Keratinocyte (primary cell): ENCODE data around the gene ACD. TPM values are rescaled to one million over a fixed set of nuclear protein-coding genes. Genes with fewer than 3 reads are reported as not detected.
"Not testable (repeated sequence)": the region's sequence is repeated elsewhere in the genome, so short reads cannot be mapped to it uniquely, and the experiment has no call there.

Experiments used
- DNase-seq: peaks from one replicate; pipeline ENCODE4 v3.0.0-alpha.2; 2011; ENCODE audit warnings: low read depth, missing footprints, low spot score
- FAIRE-seq: peaks from 2 replicates; lab custom pipeline; 2011; peaks lifted over from hg19 to GRCh38; lab: Jason Lieb, UNC
- H2AFZ ChIP-seq: 2 replicates; pipeline ENCODE4 v1.6.0; 2012; ENCODE audit warnings: low read length, control low read depth, inconsistent platforms; ENCODE audit not compliant: control insufficient read depth
- H3K27ac ChIP-seq: 2 replicates; pipeline ENCODE4 v1.5.1; 2011; ENCODE audit warnings: low read length; ENCODE audit not compliant: control insufficient read depth, insufficient read depth
- H3K27me3 ChIP-seq: 3 replicates; pipeline ENCODE4 v1.6.0; 2011; ENCODE audit warnings: low read length; ENCODE audit not compliant: control insufficient read depth, insufficient read depth; ENCODE audit errors: extremely low read depth
- H3K36me3 ChIP-seq, 2 experiments: 2 replicates in 1 of 2; 3 replicates in 1 of 2; pipeline ENCODE4 v1.5.1; 2011; ENCODE audit warnings: low read length in 2 of 2, mild to moderate bottlenecking in 1 of 2; ENCODE audit not compliant: control insufficient read depth in 2 of 2, insufficient read depth in 2 of 2; ENCODE audit errors: extremely low read depth in 1 of 2
- H3K4me1 ChIP-seq: 3 replicates; pipeline ENCODE4 v1.5.1; 2011; ENCODE audit warnings: low read length; ENCODE audit not compliant: control insufficient read depth, insufficient read depth; ENCODE audit errors: extremely low read depth
- H3K4me2 ChIP-seq: 3 replicates; pipeline ENCODE4 v1.6.0; 2011; ENCODE audit warnings: low read depth, low read length; ENCODE audit not compliant: control insufficient read depth, insufficient read depth; ENCODE audit errors: extremely low read depth
- H3K4me3 ChIP-seq, 3 experiments: fragments of 200-600 bp in 1 of 3; sonication (generic) in 1 of 3; 2 replicates in 2 of 3; 3 replicates in 1 of 3; pipeline ENCODE4 v1.5.1; 2011 to 2016; ENCODE audit warnings: low read length in 3 of 3, mild to moderate bottlenecking in 3 of 3, control low read depth in 2 of 3, inconsistent platforms in 1 of 3, low read depth in 1 of 3, mixed read lengths in 1 of 3, mixed run types in 1 of 3, moderate library complexity in 1 of 3; ENCODE audit not compliant: control insufficient read depth in 2 of 3, insufficient read depth in 2 of 3; ENCODE audit errors: extremely low read depth in 1 of 3
- H3K79me2 ChIP-seq: 2 replicates; pipeline ENCODE4 v1.6.0; 2012; ENCODE audit warnings: low read length; ENCODE audit not compliant: control insufficient read depth, insufficient read depth
- H3K9ac ChIP-seq: 3 replicates; pipeline ENCODE4 v1.6.0; 2011; ENCODE audit warnings: low read length; ENCODE audit not compliant: control insufficient read depth, insufficient read depth; ENCODE audit errors: extremely low read depth
- H3K9me1 ChIP-seq: 3 replicates; pipeline ENCODE4 v1.6.0; 2011; ENCODE audit warnings: low read length; ENCODE audit not compliant: control insufficient read depth, insufficient read depth; ENCODE audit errors: extremely low read depth
- H3K9me3 ChIP-seq: 2 replicates; pipeline ENCODE4 v1.5.1; 2012; ENCODE audit warnings: low read depth, low read length; ENCODE audit not compliant: control insufficient read depth
- H4K20me1 ChIP-seq: 3 replicates; pipeline ENCODE4 v1.6.0; 2011; ENCODE audit warnings: low read length; ENCODE audit not compliant: control insufficient read depth, insufficient read depth; ENCODE audit errors: extremely low read depth
- EZH2 ChIP-seq: IDR thresholded peaks from one replicate; pipeline ENCODE4 v1.6.1; 2012; ENCODE audit warnings: inconsistent platforms, mild to moderate bottlenecking, low read length, moderate library complexity
- dilution Hi-C: fragments of 300-500 bp; cut with MboI; formaldehyde crosslinking; loops from one replicate; pipeline ENCODE4 v1.7.0; 2020; ENCODE audit warnings: low sequenced_read_pairs; ENCODE audit not compliant: extremely low pct_ligation_motif_present
- polyA plus RNA-seq, 5 experiments: library from polyadenylated mRNA; depleted of rRNA in 3 of 5; stranded (reverse) in 3 of 5; stranded (forward) in 1 of 5; unstranded in 1 of 5; fragments of >200 nt; gene quantifications; 1 replicate in 1 of 5; 2 replicates in 3 of 5; 3 replicates in 1 of 5; pipeline versions ENCODE4 v1.2.1 to v1.2.3, GENCODE V29; 2011 to 2012; ENCODE audit warnings: missing spikeins in 2 of 5, low read depth in 1 of 5, low replicate concordance in 1 of 5
- TF ChIP-seq, protein P1 (sequence below), 3 experiments: IDR thresholded peaks in 1 of 3; conservative IDR thresholded peaks in 1 of 3; optimal IDR thresholded peaks in 1 of 3; 2 replicates in 2 of 3; 3 replicates in 1 of 3; pipeline versions ENCODE3 to v1.5.1; 2011; ENCODE audit warnings: low read length in 3 of 3, mild to moderate bottlenecking in 3 of 3, moderate library complexity in 2 of 3, control low read depth in 1 of 3, inconsistent platforms in 1 of 3; ENCODE audit not compliant: insufficient read depth in 2 of 3; ENCODE audit errors: extremely low read depth in 1 of 3

Gene ACD
- polyA plus RNA-seq, 1 donor (not counting 4 experiments of a cell fraction or from before 2014, with no cell fraction given): 12.9 TPM

DNA sequence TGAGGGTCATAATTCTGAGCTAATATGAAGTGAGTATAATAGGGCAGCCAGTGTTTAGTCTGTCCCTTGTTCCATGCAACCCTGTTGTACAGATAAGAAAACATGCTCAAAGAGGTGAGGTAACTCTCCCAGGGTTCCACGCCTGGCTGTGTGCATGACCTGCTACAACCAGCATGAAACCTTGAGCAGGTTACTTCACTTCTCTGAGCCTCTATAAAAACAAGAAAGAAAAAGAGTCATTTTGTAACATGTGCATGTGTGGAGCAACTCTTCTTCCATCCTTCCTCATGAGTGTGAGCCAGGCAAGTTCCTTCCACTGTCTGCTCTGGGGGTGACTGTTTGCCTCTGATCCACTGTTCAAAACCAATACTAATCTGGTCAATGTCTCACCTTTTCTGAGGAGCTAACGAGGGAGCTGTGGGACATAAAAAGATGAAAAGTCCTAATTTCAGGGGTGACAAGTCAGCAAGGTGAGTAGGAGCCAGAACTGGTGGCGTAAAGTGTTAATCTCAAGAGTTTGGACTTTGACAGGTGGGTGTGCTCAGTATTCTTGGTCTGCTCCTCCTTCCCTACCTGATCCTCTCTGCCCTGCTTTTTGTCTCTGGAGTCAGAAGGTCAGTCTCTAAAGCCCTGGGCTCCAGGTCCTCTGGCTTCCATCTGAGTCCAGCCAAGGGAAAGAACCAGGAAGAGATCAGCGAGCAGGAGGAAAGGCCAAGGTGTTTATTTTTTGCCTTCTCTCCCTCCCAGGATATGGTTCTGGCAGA is 37.5 kb upstream of the ACD start:
- FAIRE-seq (no peak), DNase-seq (no peak)
- Histone ChIP-seq H3K27ac (no peak overlapping the region), H4K20me1 (peaks cover 3% of the 10 kb centered on the region), H3K9me3 (no peaks in the 10 kb centered on the region), H2AFZ (no peak overlapping the region), H3K4me3 (no peak overlapping the region), H3K27me3 (no peaks in the 10 kb centered on the region), H3K4me2 (no peak overlapping the region), H3K36me3 (peaks cover 3 to 4% of the 10 kb centered on the region in 2 experiments), H3K4me1 (peaks cover 10% of the 10 kb centered on the region), H3K79me2 (peaks cover 36% of the 10 kb centered on the region), H3K9ac (no peak overlapping the region), H3K9me1 (no peaks in the 10 kb centered on the region)
- TF ChIP-seq EZH2: no peak
- TF ChIP-seq, protein P1, sequence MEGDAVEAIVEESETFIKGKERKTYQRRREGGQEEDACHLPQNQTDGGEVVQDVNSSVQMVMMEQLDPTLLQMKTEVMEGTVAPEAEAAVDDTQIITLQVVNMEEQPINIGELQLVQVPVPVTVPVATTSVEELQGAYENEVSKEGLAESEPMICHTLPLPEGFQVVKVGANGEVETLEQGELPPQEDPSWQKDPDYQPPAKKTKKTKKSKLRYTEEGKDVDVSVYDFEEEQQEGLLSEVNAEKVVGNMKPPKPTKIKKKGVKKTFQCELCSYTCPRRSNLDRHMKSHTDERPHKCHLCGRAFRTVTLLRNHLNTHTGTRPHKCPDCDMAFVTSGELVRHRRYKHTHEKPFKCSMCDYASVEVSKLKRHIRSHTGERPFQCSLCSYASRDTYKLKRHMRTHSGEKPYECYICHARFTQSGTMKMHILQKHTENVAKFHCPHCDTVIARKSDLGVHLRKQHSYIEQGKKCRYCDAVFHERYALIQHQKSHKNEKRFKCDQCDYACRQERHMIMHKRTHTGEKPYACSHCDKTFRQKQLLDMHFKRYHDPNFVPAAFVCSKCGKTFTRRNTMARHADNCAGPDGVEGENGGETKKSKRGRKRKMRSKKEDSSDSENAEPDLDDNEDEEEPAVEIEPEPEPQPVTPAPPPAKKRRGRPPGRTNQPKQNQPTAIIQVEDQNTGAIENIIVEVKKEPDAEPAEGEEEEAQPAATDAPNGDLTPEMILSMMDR (optimal IDR thresholded peaks at IDR 0.05 in 1 of 3, IDR thresholded peaks at IDR 0.05 in 1 of 3, conservative IDR thresholded peaks at IDR 0.05 in 1 of 3; ENCODE audit: extremely low read depth in 1 of 3, insufficient read depth in 2 of 3, low read length in 3 of 3): no peak
- dilution Hi-C loops: no loop called here

GRCh38 chr16:67694611-67695010 is 34.6 kb upstream of the ACD start:
- no peak for TF ChIP-seq EZH2
- TF ChIP-seq, protein P1 (optimal IDR thresholded peaks at IDR 0.05 in 1 of 3, IDR thresholded peaks at IDR 0.05 in 1 of 3, conservative IDR thresholded peaks at IDR 0.05 in 1 of 3; ENCODE audit: extremely low read depth in 1 of 3, insufficient read depth in 2 of 3, low read length in 3 of 3): no peak
- Histone ChIP-seq H2AFZ (no peak overlapping the region), H3K27ac (no peak overlapping the region), H3K9me1 (no peaks in the 10 kb centered on the region), H3K27me3 (no peaks in the 10 kb centered on the region), H3K4me1 (peaks cover 10% of the 10 kb centered on the region), H3K9me3 (no peaks in the 10 kb centered on the region), H3K79me2 (peaks cover 25% of the 10 kb centered on the region), H3K4me3 (no peak overlapping the region), H4K20me1 (peaks cover 3% of the 10 kb centered on the region), H3K9ac (no peak overlapping the region), H3K36me3 (peaks cover 2 to 3% of the 10 kb centered on the region in 2 experiments), H3K4me2 (no peak overlapping the region)
- no peak for DNase-seq
- dilution Hi-C loops: no loop called here
- no peak for FAIRE-seq

DNA sequence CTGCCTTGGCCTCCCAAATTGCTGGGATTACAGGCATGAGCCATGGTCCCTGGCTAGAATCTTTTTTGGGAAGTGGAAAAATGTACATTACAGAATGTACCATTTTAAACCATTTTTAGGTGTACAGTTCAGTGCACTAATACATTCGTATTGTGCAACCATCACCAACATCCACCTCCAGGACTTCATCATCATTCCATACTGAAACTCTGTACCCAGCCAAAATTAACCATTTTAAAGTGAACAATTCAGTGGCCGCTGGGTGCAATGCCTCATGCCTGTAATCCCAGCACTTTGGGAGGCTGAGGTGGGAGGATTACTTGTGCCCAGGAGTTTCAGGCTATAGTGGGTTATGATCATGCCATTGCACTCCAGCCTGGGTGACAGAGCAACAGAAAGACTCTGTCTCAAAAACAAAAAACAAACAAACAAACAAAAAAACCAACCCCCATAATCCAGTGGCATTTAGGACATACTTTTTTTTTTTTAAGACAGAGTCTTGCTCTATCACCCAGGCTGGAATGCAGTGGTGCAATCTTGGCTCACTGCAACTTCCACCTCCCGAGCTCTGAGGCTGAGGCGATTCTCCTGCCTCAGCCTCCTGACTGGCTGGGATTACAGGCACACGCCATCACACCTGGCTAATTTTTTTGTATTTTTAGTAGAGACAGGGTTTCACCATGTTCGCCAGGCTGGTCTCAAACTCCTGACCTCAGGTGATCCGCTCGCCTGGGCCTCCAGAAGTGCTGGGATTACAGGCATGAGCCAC is 33.6 kb upstream of the ACD start:
- DNase-seq, H2AFZ ChIP-seq, H3K4me3 ChIP-seq, H3K9me3 ChIP-seq, H3K27ac ChIP-seq, dilution Hi-C loops, H3K36me3 ChIP-seq, H4K20me1 ChIP-seq, H3K4me2 ChIP-seq, FAIRE-seq, H3K9ac ChIP-seq, H3K9me1 ChIP-seq, H3K27me3 ChIP-seq: not testable (repeated sequence)
- Histone ChIP-seq H3K79me2 (peaks cover 22% of the 10 kb centered on the region), H3K4me1 (peaks cover 10% of the 10 kb centered on the region)
